HCT116 (cell line): ENCODE measurements around the gene SYNGR1. TPM values are rescaled to one million over a fixed set of nuclear protein-coding genes. Genes with fewer than 3 reads are reported as not detected.

Experiments used
- ATAC-seq: fragments of 200-7000 bp; cut with Tn5 transposase; 2 replicates; pipeline ENCODE4 v1.9.1; 2020; ENCODE audit warnings: mild to moderate bottlenecking, moderate library complexity
- BruUV-seq: library from RNA; stranded (reverse); fragments of 400-500 nt; replicated peaks from 2 replicates; lab custom pipeline; 2021; lab: Mats Ljungman, UMichigan
- CTCF ChIA-PET: fragments of 300-600 bp; sonication (Branson Sonifier 250); formaldehyde crosslinking; loops from one replicate; lab custom pipeline; 2021; ENCODE audit warnings: antibody characterized with exemption; lab: Charles Lee
- POLR2A ChIA-PET: fragments of 300-600, 350-600 bp; sonication (Branson Sonifier 250); formaldehyde crosslinking; loops from one replicate; lab custom pipeline; 2021; ENCODE audit warnings: antibody characterized with exemption; lab: Charles Lee
- RAD21 ChIA-PET, 2 experiments: fragments of 300-600 bp; sonication (Branson Sonifier 250); formaldehyde crosslinking; loops; one replicate each; lab custom pipeline; 2023; ENCODE audit warnings: low total read pairs in 2 of 2; ENCODE audit not compliant: uncharacterized antibody in 2 of 2, unreplicated experiment in 2 of 2, low non-redundant PET in 1 of 2; lab: Charles Lee
- DNase-seq: peaks from one replicate; pipeline ENCODE4 v3.0.0-alpha.2; 2010; ENCODE audit warnings: low read depth, low spot score
- H2AFZ ChIP-seq: fragments of 200-600 bp; shearing (Covaris generic), sonication (generic); 2 replicates; pipeline ENCODE4 v1.6.1; 2017; ENCODE audit warnings: low read depth, mixed run types, mixed read lengths, antibody characterized with exemption, low read length; ENCODE audit not compliant: poor library complexity, severe bottlenecking
- H3K27ac ChIP-seq: 2 replicates; pipeline ENCODE4 v1.5.1; 2012; ENCODE audit warnings: low read depth, low read length
- H3K27me3 ChIP-seq: fragments of 200-600 bp; sonication (generic); 2 replicates; pipeline ENCODE4 v1.6.1; 2016; ENCODE audit warnings: mixed run types, low read length, mixed read lengths; ENCODE audit not compliant: insufficient read depth
- H3K36me3 ChIP-seq, 2 experiments: fragments of 200-500 bp in 1 of 2; fragments of 200-600 bp in 1 of 2; sonication (Bioruptor generic) in 1 of 2; sonication (generic) in 1 of 2; 2 replicates each; pipeline versions ENCODE4 v1.5.1 to v1.6.1; 2014 to 2016; ENCODE audit warnings: low read length in 2 of 2, inconsistent platforms in 1 of 2, mixed read lengths in 1 of 2, mixed run types in 1 of 2; ENCODE audit not compliant: insufficient read depth in 2 of 2, control insufficient read depth in 1 of 2
- H3K4me1 ChIP-seq, 2 experiments: fragments of 200-600 bp in 1 of 2; sonication (generic) in 1 of 2; 2 replicates each; pipeline versions ENCODE4 v1.5.1 to v1.6.1; 2012 to 2017; ENCODE audit warnings: low read length in 2 of 2, inconsistent platforms in 1 of 2, mild to moderate bottlenecking in 1 of 2, mixed read lengths in 1 of 2, mixed run types in 1 of 2, moderate library complexity in 1 of 2; ENCODE audit not compliant: insufficient read depth in 2 of 2, control insufficient read depth in 1 of 2
- H3K4me2 ChIP-seq: fragments of 200-600 bp; sonication (generic); 2 replicates; pipeline ENCODE4 v1.6.1; 2017; ENCODE audit warnings: mixed run types, low read length, mixed read lengths
- H3K4me3 ChIP-seq, 2 experiments: fragments of 200-600 bp in 1 of 2; sonication (generic) in 1 of 2; replicated peaks in 1 of 2; 2 replicates each; pipeline ENCODE4 v1.5.1; 2011 to 2016; ENCODE audit warnings: low read length in 2 of 2, control low read depth in 1 of 2, low read depth in 1 of 2, mild to moderate bottlenecking in 1 of 2, mixed read lengths in 1 of 2, mixed run types in 1 of 2
- H3K79me2 ChIP-seq: fragments of 200-600 bp; sonication (generic); 2 replicates; pipeline ENCODE4 v1.6.1; 2017; ENCODE audit warnings: mild to moderate bottlenecking, mixed run types, low read length, moderate library complexity, mixed read lengths; ENCODE audit not compliant: insufficient read depth
- H3K9ac ChIP-seq: fragments of 200-600 bp; sonication (generic); 2 replicates; pipeline ENCODE4 v1.6.1; 2016; ENCODE audit warnings: low read length, mixed read lengths
- H3K9me2 ChIP-seq: fragments of 200-600 bp; sonication (generic), shearing (Covaris generic); 2 replicates; pipeline ENCODE4 v1.6.1; 2017; ENCODE audit warnings: mixed run types, mild to moderate bottlenecking, moderate library complexity; ENCODE audit not compliant: insufficient read depth
- H3K9me3 ChIP-seq, 2 experiments: fragments of 200-500 bp in 1 of 2; fragments of 200-600 bp in 1 of 2; sonication (Bioruptor generic) in 1 of 2; sonication (generic) in 1 of 2; 2 replicates each; pipeline ENCODE4 v1.6.1; 2014 to 2017; ENCODE audit warnings: low read length in 2 of 2, mixed read lengths in 2 of 2, inconsistent platforms in 1 of 2, low read depth in 1 of 2, mild to moderate bottlenecking in 1 of 2, mixed run types in 1 of 2, moderate library complexity in 1 of 2; ENCODE audit not compliant: control insufficient read depth in 1 of 2, insufficient read depth in 1 of 2
- H4K20me1 ChIP-seq: fragments of 200-600 bp; sonication (generic), shearing (Covaris generic); 2 replicates; pipeline ENCODE4 v1.6.1; 2017; ENCODE audit warnings: mixed run types, mild to moderate bottlenecking, moderate library complexity; ENCODE audit not compliant: insufficient read depth
- CBX3 ChIP-seq: IDR thresholded peaks from 2 replicates; pipeline ENCODE4 v1.6.1; 2012; ENCODE audit warnings: low read depth
- EZH2 ChIP-seq: fragments of 200-600 bp; sonication (generic); IDR thresholded peaks from 2 replicates; pipeline ENCODE4 v1.6.1; 2017; ENCODE audit warnings: antibody characterized with exemption, mixed run types
- EZH2phosphoT487 ChIP-seq: fragments of 200-600 bp; IDR thresholded peaks from 2 replicates; pipeline ENCODE4 v1.6.1; 2018; ENCODE audit warnings: antibody characterized with exemption, borderline replicate concordance
- FOSL1 ChIP-seq: IDR thresholded peaks from 2 replicates; pipeline ENCODE4 v1.6.1; 2012; ENCODE audit warnings: low read depth
- POLR2AphosphoS5 ChIP-seq: IDR thresholded peaks from 2 replicates; pipeline ENCODE4 v1.6.1; 2011; ENCODE audit warnings: mild to moderate bottlenecking, low read depth, low read length, moderate library complexity
- YY1 ChIP-seq: IDR thresholded peaks from 2 replicates; pipeline ENCODE4 v1.6.1; 2011; ENCODE audit warnings: low read length, low read depth, moderate library complexity, mild to moderate bottlenecking; ENCODE audit not compliant: insufficient replicate concordance; ENCODE audit errors: extremely low read depth
- ZFX ChIP-seq: fragments of 450-650 bp; IDR thresholded peaks from 2 replicates; pipeline ENCODE4 v1.6.1; 2017
- ZNF274 ChIP-seq: fragments of 200-500 bp; sonication (Bioruptor generic); IDR thresholded peaks from 2 replicates; pipeline ENCODE4 v1.6.1; 2014; ENCODE audit warnings: mild to moderate bottlenecking, low read depth, low read length, inconsistent platforms
- intact Hi-C: fragments of 100-400 bp; cut with micrococcal nuclease; formaldehyde crosslinking; loops from 2 replicates; pipeline ENCODE4 v1.10.0; 2022
- total RNA-seq: library from RNA; stranded (reverse); gene quantifications from one replicate; pipeline ENCODE4 v1.2.1, GENCODE V29; 2021; ENCODE audit not compliant: unreplicated experiment
- TF ChIP-seq, protein P1 (sequence below): IDR thresholded peaks from 2 replicates; pipeline ENCODE4 v1.6.1; 2011; ENCODE audit warnings: mild to moderate bottlenecking, low read length, moderate library complexity; ENCODE audit not compliant: insufficient replicate concordance; ENCODE audit errors: extremely low read depth
- TF ChIP-seq, protein P2 (sequence below): IDR thresholded peaks from 2 replicates; pipeline ENCODE4 v1.6.1; 2012; ENCODE audit warnings: low read depth

The SYNGR1 gene
- total RNA-seq, 1 experiment from 2014 or later, result 20.7 TPM

DNA sequence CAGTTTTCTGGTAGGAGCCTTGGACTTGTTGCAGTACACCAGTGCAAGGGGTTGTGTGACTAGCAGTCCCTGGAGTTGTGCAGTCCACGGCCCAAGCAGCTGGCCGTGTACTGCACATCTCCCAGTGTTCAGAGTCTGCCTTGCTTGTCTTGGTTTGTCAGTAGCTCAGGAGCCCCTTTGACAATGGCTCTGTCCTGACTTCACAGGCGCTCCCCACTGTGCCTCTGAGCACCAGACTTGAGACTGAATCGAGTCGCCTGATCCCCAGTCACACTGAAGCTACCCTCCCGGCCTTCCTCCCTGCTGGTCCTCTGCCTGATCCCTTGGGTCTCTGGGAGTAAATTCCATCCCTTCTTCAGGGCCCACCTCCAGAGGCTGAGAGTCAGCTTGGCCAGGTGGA, 19.4 kb downstream of the SYNGR1 start (continued):
- TF ChIP-seq ZNF274 (no peak), POLR2AphosphoS5 (no peak)

DNA sequence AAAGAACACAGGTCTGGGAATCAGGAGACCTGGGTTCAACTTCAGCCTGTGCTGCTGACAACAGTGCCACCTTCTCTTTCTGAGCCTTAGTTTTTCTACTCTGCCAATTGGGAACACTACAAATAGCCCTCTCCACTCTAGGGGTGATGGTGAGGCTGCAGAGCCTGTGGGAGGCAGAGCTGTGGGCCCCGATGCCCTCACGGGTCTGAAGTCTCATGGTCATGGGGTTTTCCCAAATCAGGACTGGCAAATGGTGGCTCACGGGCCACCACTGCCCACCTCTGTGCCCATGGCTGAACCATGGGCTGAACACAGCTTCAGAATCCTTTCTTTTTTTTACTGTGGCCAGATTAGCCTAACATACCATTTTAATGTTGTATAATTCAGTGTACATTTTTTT, 19.8 kb downstream of the SYNGR1 start:
- ChIA-PET CTCF (no interaction called here), RAD21 (no interaction called here), POLR2A (no interaction called here)
- Histone ChIP-seq H3K9me3 (peaks cover 0 to 4% of the 10 kb centered on the region in 2 experiments; a peak in 2 of 4 replicates), H3K4me3 (no peak overlapping the region), H4K20me1 (no peaks in the 10 kb centered on the region), H3K4me2 (no peak overlapping the region), H3K4me1 (peaks cover 0 to 3% of the 10 kb centered on the region in 2 experiments; a peak in 1 of 4 replicates), H3K9me2 (no peaks in the 10 kb centered on the region), H3K27ac (no peak overlapping the region), H3K79me2 (no peaks in the 10 kb centered on the region), H3K27me3 (no peaks in the 10 kb centered on the region), H3K36me3 (no peaks in the 10 kb centered on the region), H3K9ac (no peak overlapping the region), H2AFZ (no peak overlapping the region)
- ATAC-seq (no peak), DNase-seq (no peak)
- BruUV-seq, result no TSS peak
- intact Hi-C loops, result no loop called here
- no peak for TF ChIP-seq ZFX
- no peak for TF ChIP-seq YY1
- TF ChIP-seq FOSL1, result no peak
- TF ChIP-seq EZH2phosphoT487, result no peak
- TF ChIP-seq EZH2, result no peak
- TF ChIP-seq CBX3, result no peak
- no peak for TF ChIP-seq POLR2AphosphoS5
- TF ChIP-seq, protein P1, sequence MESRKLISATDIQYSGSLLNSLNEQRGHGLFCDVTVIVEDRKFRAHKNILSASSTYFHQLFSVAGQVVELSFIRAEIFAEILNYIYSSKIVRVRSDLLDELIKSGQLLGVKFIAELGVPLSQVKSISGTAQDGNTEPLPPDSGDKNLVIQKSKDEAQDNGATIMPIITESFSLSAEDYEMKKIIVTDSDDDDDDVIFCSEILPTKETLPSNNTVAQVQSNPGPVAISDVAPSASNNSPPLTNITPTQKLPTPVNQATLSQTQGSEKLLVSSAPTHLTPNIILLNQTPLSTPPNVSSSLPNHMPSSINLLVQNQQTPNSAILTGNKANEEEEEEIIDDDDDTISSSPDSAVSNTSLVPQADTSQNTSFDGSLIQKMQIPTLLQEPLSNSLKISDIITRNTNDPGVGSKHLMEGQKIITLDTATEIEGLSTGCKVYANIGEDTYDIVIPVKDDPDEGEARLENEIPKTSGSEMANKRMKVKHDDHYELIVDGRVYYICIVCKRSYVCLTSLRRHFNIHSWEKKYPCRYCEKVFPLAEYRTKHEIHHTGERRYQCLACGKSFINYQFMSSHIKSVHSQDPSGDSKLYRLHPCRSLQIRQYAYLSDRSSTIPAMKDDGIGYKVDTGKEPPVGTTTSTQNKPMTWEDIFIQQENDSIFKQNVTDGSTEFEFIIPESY, result no peak
- TF ChIP-seq, protein P2, sequence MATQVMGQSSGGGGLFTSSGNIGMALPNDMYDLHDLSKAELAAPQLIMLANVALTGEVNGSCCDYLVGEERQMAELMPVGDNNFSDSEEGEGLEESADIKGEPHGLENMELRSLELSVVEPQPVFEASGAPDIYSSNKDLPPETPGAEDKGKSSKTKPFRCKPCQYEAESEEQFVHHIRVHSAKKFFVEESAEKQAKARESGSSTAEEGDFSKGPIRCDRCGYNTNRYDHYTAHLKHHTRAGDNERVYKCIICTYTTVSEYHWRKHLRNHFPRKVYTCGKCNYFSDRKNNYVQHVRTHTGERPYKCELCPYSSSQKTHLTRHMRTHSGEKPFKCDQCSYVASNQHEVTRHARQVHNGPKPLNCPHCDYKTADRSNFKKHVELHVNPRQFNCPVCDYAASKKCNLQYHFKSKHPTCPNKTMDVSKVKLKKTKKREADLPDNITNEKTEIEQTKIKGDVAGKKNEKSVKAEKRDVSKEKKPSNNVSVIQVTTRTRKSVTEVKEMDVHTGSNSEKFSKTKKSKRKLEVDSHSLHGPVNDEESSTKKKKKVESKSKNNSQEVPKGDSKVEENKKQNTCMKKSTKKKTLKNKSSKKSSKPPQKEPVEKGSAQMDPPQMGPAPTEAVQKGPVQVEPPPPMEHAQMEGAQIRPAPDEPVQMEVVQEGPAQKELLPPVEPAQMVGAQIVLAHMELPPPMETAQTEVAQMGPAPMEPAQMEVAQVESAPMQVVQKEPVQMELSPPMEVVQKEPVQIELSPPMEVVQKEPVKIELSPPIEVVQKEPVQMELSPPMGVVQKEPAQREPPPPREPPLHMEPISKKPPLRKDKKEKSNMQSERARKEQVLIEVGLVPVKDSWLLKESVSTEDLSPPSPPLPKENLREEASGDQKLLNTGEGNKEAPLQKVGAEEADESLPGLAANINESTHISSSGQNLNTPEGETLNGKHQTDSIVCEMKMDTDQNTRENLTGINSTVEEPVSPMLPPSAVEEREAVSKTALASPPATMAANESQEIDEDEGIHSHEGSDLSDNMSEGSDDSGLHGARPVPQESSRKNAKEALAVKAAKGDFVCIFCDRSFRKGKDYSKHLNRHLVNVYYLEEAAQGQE, result no peak
